Measurements from ENCODE around the gene GIMAP2. TPM values are rescaled to one million over a fixed set of nuclear protein-coding genes. Genes with fewer than 3 reads are reported as not detected.

Gene GIMAP2
- 10 to 100 TPM in 1 of 4 donors, 1 to 10 TPM in 2, under 1 TPM in 1; 0.72 to 12.4 (median 5.6) TPM for total RNA-seq

DNA sequence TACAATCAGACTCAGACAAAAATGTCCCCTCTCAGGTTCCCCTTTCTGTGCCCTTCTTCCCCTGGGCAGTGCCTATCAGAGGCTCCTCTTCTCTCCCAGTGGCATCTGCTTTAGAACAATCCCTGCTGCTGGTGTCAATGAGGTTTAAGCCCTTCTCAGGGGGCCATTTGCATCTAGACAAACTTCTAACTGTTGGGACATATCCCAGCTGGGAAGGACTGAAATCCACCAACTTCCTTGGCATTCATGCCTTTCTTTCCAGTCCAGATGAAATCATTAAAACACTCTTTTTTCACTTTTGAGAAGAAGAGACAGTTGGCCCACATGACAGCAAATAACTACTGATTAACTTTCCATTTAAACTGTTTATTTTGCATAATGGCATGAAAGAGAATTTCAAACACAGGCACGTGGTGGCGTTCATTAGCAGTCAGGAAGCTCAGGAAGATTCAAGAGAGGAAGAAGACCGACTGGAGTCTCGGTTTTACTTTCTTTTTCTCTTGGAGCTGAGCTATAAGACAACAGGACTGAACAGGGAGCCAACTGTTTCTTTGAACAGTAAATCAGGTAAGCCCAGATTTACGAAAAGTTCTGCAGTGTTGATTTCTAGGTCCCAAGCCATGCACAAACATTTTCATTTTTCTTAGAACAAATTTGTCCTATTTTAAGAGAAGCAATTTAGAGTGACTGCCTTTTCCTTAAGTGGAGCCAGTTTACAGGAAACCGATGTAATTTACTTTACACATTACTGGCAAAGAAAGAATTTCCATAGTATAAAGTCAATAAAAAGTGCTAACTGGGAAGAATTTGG, at the start of gene GIMAP2:
GIMAP2 (plus strand) TSS at position 488 of the 811 bp plus-strand sequence. CDS start 1,354 bp downstream, outside the sequence.
- Histone ChIP-seq H3K27me3 (no peaks in the 10 kb centered on the region), H3K9me3 (no peaks in the 10 kb centered on the region), H3K27ac (peak within 1 kb of the TSS; percentile 28 to 85 (median 73)), H3K4me1 (peaks cover 0 to 19% (median 8%) of the 10 kb centered on the region in 3 donors), H3K4me3 (peak within 1 kb of the TSS; percentile 18 to 65 (median 43)), H3K36me3 (peaks cover 0 to 13% (median 0%) of the 10 kb centered on the region in 3 donors)
- intact Hi-C loops (cut with DNase I): no loop called here
- 7 to 14% methylated on average over 6 of the region's 6 CpGs for WGBS, 2 donors
- TF ChIP-seq POLR2A (IDR thresholded peaks at IDR 0.05): no peak
- TF ChIP-seq, protein P1, sequence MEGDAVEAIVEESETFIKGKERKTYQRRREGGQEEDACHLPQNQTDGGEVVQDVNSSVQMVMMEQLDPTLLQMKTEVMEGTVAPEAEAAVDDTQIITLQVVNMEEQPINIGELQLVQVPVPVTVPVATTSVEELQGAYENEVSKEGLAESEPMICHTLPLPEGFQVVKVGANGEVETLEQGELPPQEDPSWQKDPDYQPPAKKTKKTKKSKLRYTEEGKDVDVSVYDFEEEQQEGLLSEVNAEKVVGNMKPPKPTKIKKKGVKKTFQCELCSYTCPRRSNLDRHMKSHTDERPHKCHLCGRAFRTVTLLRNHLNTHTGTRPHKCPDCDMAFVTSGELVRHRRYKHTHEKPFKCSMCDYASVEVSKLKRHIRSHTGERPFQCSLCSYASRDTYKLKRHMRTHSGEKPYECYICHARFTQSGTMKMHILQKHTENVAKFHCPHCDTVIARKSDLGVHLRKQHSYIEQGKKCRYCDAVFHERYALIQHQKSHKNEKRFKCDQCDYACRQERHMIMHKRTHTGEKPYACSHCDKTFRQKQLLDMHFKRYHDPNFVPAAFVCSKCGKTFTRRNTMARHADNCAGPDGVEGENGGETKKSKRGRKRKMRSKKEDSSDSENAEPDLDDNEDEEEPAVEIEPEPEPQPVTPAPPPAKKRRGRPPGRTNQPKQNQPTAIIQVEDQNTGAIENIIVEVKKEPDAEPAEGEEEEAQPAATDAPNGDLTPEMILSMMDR (IDR thresholded peaks at IDR 0.05): no peak
- DNase-seq: no peak

DNA sequence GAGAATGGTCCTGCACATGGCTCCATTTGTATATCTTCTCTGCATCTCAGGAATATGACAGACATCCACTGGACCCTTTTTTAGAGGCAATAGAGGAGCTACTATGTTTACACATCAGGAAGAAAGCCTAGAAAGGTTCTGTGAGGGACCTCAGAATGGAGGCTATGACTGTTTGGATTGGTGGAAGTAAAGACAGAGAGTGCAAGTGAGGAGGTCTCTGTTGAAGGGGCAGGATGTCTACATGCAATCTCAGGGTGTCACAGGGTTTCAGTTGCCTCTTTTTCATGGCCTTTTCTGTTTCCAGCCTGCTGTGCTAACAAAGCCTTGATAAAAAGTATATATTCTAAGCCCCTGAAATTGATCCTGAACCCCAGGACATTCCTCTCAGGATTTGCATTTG, 43.7 kb upstream of the GIMAP2 start:
- DNase-seq: no peak
- H3K27ac ChIP-seq: no peak overlapping the region
- no peaks in the 10 kb centered on the region for H3K4me1 ChIP-seq
- H3K9me3 ChIP-seq: peaks cover 0 to 14% (median 0%) of the 10 kb centered on the region in 3 donors
- H3K4me3 ChIP-seq: no peak overlapping the region
- no peaks in the 10 kb centered on the region for H3K36me3 ChIP-seq
- intact Hi-C loops (cut with DNase I): no loop called here
- TF ChIP-seq, protein P1 (IDR thresholded peaks at IDR 0.05): no peak
- TF ChIP-seq POLR2A (IDR thresholded peaks at IDR 0.05): no peak
- no peaks in the 10 kb centered on the region for H3K27me3 ChIP-seq

DNA sequence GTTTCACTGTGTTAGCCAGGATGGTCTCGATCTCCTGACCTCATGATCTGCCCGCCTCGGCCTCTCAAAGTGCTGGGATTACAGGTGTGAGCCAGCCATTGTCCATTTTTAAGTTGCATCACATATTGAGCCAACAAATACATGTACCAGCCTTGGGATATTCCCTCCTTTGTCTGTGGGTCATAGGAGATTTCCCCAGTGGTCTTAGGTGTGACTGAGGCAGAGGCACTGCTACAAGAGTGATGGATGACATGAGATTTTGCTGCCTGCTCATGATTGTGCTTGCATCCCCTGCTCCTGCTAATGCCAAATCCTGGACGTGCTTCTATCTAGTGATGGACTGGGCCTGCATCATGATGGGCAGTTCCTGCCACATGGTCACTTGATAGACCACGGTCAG, 42.6 kb upstream of the GIMAP2 start:
- intact Hi-C loops (cut with DNase I): no loop called here
- no peak overlapping the region for H3K4me3 ChIP-seq
- peaks cover 0 to 12% (median 0%) of the 10 kb centered on the region in 3 donors for H3K9me3 ChIP-seq
- TF ChIP-seq POLR2A (IDR thresholded peaks at IDR 0.05): no peak
- TF ChIP-seq, protein P1 (IDR thresholded peaks at IDR 0.05): no peak
- DNase-seq: no peak
- H3K4me1 ChIP-seq: no peaks in the 10 kb centered on the region
- no peak overlapping the region for H3K27ac ChIP-seq
- no peaks in the 10 kb centered on the region for H3K36me3 ChIP-seq
- no peaks in the 10 kb centered on the region for H3K27me3 ChIP-seq
- WGBS, 2 donors: 88 to 93% methylated on average over 3 to 5 of the region's 5 CpGs

DNA sequence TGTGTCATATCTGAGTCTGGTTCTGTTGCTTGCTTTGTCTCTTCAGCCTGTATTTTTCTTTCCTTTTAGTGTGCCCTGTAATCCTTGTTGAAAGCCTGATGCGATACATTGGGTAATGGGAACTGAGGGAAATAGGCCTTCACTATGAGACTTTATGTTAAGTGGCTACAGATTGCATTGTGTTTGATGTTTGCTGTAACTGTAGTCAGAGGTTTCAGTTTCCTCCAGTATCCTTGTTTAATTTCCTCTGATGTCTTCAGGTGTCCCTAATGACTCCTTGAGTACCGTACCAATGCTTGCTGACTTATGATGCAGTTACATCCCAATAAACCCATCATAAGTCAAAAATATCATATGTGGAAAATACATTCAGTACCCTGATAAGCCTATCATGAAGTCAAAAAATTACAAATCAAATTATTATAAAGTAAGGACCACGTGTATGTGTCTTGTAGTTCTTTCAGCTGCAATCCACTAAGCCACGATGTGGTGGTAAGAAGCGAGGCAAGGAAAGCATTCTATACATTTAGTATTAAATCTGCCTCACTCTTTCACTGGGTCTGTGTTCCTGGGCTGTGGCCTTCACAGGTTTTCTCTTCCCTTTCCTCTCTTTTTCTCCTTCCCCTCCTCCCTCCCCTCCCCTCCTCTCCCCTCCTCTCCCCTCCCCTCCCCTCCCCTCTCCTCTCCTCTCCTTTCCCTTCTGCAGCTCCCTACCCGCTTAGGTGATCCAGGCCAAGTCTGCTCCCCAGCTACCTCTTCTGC, 40.1 kb upstream of the GIMAP2 start:
- 70 to 72% methylated on average over 6 of the region's 6 CpGs for WGBS, 2 donors
- H3K27ac ChIP-seq: no peak overlapping the region
- H3K27me3 ChIP-seq: no peaks in the 10 kb centered on the region
- no peaks in the 10 kb centered on the region for H3K4me1 ChIP-seq
- TF ChIP-seq POLR2A (IDR thresholded peaks at IDR 0.05): no peak
- TF ChIP-seq, protein P1 (IDR thresholded peaks at IDR 0.05): no peak
- H3K36me3 ChIP-seq: no peaks in the 10 kb centered on the region
- intact Hi-C loops (cut with DNase I): no loop called here
- H3K9me3 ChIP-seq: no peaks in the 10 kb centered on the region
- no peak for DNase-seq
- H3K4me3 ChIP-seq: no peak overlapping the region
